Gastroesophageal sphincter (tissue), 4 donors: ENCODE results near the gene KRAS. TPM values are rescaled to one million over a fixed set of nuclear protein-coding genes. Genes with fewer than 3 reads are reported as not detected.
A peak's percentile ranks its signal among the peaks of the same experiment; 100 is the strongest.
"Not testable (repeated sequence)": the region's sequence is repeated elsewhere in the genome, so short reads cannot be mapped to it uniquely, and the experiment has no call there.

ENCODE experiments used
- ATAC-seq: fragments of 150-250 bp; one replicate; pipeline ENCODE4 v1.9.1; 2016; ENCODE audit warnings: mild to moderate bottlenecking, moderate library complexity
- H3K27ac ChIP-seq, 4 donors: fragments of 200-600 bp; sonication (generic) in 3 of 4; 1 replicate in 3 of 4; 2 replicates in 1 of 4; pipeline ENCODE4 v1.5.1; 2016 to 2019
- H3K27me3 ChIP-seq: fragments of 200-600 bp; sonication (generic); one replicate; pipeline ENCODE4 v1.5.1; 2019
- H3K36me3 ChIP-seq, 2 donors: fragments of 200-600 bp; sonication (generic); one replicate each; pipeline ENCODE4 v1.5.1; 2019; ENCODE audit warnings: control low read depth in 1 of 2
- H3K4me1 ChIP-seq, 3 donors: fragments of 200-600 bp; sonication (generic); 1 replicate in 2 of 3; 2 replicates in 1 of 3; pipeline ENCODE4 v1.5.1; 2016 to 2019; ENCODE audit warnings: control low read depth in 2 of 3
- H3K4me3 ChIP-seq, 2 donors: fragments of 200-600 bp; sonication (generic); one replicate each; pipeline ENCODE4 v1.5.1; 2019; ENCODE audit warnings: mild to moderate bottlenecking in 1 of 2, moderate library complexity in 1 of 2
- H3K9me3 ChIP-seq, 3 donors: fragments of 200-600 bp; sonication (generic); one replicate each; pipeline ENCODE4 v1.5.1; 2017 to 2019; ENCODE audit warnings: control low read depth in 2 of 3
- CTCF ChIP-seq, 4 experiments: fragments of 200-600 bp in 2 of 4; fragments of 450-650 bp in 2 of 4; sonication (generic) in 1 of 4; IDR thresholded peaks; one replicate each; pipeline ENCODE4 v1.5.1; 2017 to 2019; ENCODE audit warnings: antibody characterized with exemption in 4 of 4, mild to moderate bottlenecking in 2 of 4, moderate library complexity in 2 of 4
- EP300 ChIP-seq: sonication (generic); formaldehyde crosslinking; IDR thresholded peaks from one replicate; pipeline ENCODE4 v1.6.1; 2017; ENCODE audit warnings: antibody characterized with exemption, mild to moderate bottlenecking
- POLR2A ChIP-seq, 2 donors: fragments of 450-650 bp; IDR thresholded peaks; one replicate each; pipeline ENCODE4 v1.6.1; 2017; ENCODE audit warnings: antibody characterized with exemption in 2 of 2, mild to moderate bottlenecking in 2 of 2, moderate library complexity in 1 of 2
- POLR2AphosphoS5 ChIP-seq: sonication (generic); formaldehyde crosslinking; IDR thresholded peaks from one replicate; pipeline ENCODE4 v1.6.1; 2017; ENCODE audit warnings: antibody characterized with exemption
- WGBS, 2 donors: methylation state at CpG; one replicate each; pipeline ENCODE4 v1.1.5; 2018; ENCODE audit warnings: low coverage in 1 of 2; 5-methylcytosine and 5-hydroxymethylcytosine counted together
- total RNA-seq, 4 donors: library from RNA; depleted of rRNA; stranded (reverse); fragments of >200 nt; gene quantifications; one replicate each; pipeline ENCODE4 v1.1.0, GENCODE V29; 2016

Gene KRAS
- 10 to 100 TPM; 31.8 to 35.6 (median 33.0) TPM for total RNA-seq

- H3K4me3 ChIP-seq, result peak within 1 kb of the TSS; percentile 89 to 100
- no peaks in the 10 kb centered on the region for H3K36me3 ChIP-seq
- peak; percentile 94 for ATAC-seq
- H3K27me3 ChIP-seq, result no peaks in the 10 kb centered on the region
- H3K27ac ChIP-seq, result peak within 1 kb of the TSS; percentile 92 to 99 (median 96)
- peaks cover 0 to 35% (median 5%) of the 10 kb centered on the region in 3 donors for H3K4me1 ChIP-seq
- TF ChIP-seq POLR2AphosphoS5, result peak; percentile 82
- TF ChIP-seq EP300, result no peak
- peak in 2 of 4 experiments; percentile 9 to 31 for TF ChIP-seq CTCF (IDR thresholded peaks at IDR 0.05)
- peak; percentile 91 to 93 for TF ChIP-seq POLR2A (IDR thresholded peaks at IDR 0.05)
- H3K9me3 ChIP-seq, result no peaks in the 10 kb centered on the region
- 8% methylated on average over 4 of the region's 105 CpGs; no CpG with 5 or more reads in 1 of the 2 donors for WGBS, 2 donors
Measured at GRCh38 chr12:25250744-25251730, at the start of gene KRAS. KRAS (minus strand) TSS chr12:25250929.

DNA sequence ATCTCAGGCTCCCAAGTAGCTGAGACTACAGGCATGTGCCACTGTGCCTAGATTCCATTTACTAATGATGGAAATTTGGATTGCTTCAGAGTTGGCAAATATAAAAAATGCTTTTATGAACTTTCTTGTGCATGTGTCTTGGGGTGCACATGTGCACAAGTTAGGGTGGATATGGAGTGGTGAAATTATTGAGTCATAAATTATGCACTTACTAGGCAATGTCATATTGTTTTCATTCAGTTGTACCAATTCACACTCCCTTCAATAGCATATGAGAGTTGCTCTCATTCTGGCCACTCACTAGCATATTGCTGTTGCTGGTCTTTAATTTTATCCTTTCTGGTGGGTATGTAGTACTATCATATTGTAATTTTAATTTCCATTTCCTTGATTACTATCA lies 45.7 kb upstream of the KRAS start:
- Histone ChIP-seq H3K9me3 (no peaks in the 10 kb centered on the region), H3K27me3 (no peaks in the 10 kb centered on the region), H3K36me3 (no peaks in the 10 kb centered on the region), H3K27ac (no peak overlapping the region), H3K4me1 (no peaks in the 10 kb centered on the region), H3K4me3 (no peak overlapping the region)
- no peak for ATAC-seq
- no peak for TF ChIP-seq CTCF (IDR thresholded peaks at IDR 0.05)
- no peak for TF ChIP-seq POLR2AphosphoS5
- TF ChIP-seq POLR2A (IDR thresholded peaks at IDR 0.05), result no peak
- no peak for TF ChIP-seq EP300

GRCh38 chr12:25295361-25295760 lies 44.6 kb upstream of the KRAS start:
- H3K9me3 ChIP-seq, result no peaks in the 10 kb centered on the region
- no peaks in the 10 kb centered on the region for H3K4me1 ChIP-seq
- no peaks in the 10 kb centered on the region for H3K36me3 ChIP-seq
- no peak overlapping the region for H3K27ac ChIP-seq
- no peak overlapping the region for H3K4me3 ChIP-seq
- 87 to 88% methylated on average over 2 of the region's 2 CpGs for WGBS, 2 donors
- no peaks in the 10 kb centered on the region for H3K27me3 ChIP-seq
- no peak for TF ChIP-seq CTCF (IDR thresholded peaks at IDR 0.05)
- no peak for TF ChIP-seq POLR2AphosphoS5
- TF ChIP-seq POLR2A (IDR thresholded peaks at IDR 0.05), result no peak
- TF ChIP-seq EP300, result no peak
- no peak for ATAC-seq

GRCh38 chr12:25293653-25294052 lies 42.9 kb upstream of the KRAS start:
- Histone ChIP-seq H3K27ac (no peak overlapping the region), H3K4me1 (no peaks in the 10 kb centered on the region), H3K36me3 (no peaks in the 10 kb centered on the region), H3K9me3 (peaks cover 0 to 4% (median 0%) of the 10 kb centered on the region in 3 donors), H3K4me3 (no peak overlapping the region), H3K27me3 (no peaks in the 10 kb centered on the region)
- no peak for ATAC-seq
- TF ChIP-seq POLR2A (IDR thresholded peaks at IDR 0.05), result no peak
- TF ChIP-seq CTCF (IDR thresholded peaks at IDR 0.05), result no peak
- no peak for TF ChIP-seq POLR2AphosphoS5
- TF ChIP-seq EP300, result no peak
- 83 to 91% methylated on average over 1 to 2 of the region's 2 CpGs for WGBS, 2 donors

GRCh38 chr12:25292810-25293221 lies 42.1 kb upstream of the KRAS start:
- H3K4me3 ChIP-seq, H3K4me1 ChIP-seq, H3K9me3 ChIP-seq, H3K36me3 ChIP-seq, H3K27me3 ChIP-seq, ATAC-seq, H3K27ac ChIP-seq: not testable (repeated sequence)
- WGBS, 2 donors, result 75 to 86% methylated on average over 5 of the region's 5 CpGs
